COLO829 (cell line): ENCODE results near the gene IL1R1.

Experiments used
- DNase-seq: peaks from one replicate; pipeline ENCODE4 v3.0.0; 2012; ENCODE audit warnings: low spot score

The IL1R1 gene

DNA sequence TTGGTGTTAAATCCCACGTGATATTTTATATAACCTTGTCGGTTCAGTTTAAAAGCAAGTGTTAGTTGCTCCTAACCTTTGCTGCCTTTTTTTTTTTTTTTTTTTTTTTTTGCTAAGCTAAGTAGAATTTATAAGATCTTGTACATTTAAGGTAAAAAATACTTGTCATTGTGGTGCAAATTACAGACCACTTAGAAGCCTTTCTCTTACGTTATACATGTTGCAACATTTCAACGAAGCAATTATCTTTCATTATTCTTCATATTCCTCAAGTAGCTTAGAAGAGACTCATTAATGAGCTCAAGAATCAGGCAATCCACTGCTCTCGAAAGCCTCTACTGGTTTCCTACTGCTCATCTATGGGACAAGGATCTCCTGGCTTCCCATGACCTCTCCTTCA, 29.4 kb downstream of the IL1R1 start:
- DNase-seq = no peak

- no peak for DNase-seq
These were observed 30.2 kb downstream of the IL1R1 start for GRCh38 chr2:102172745-102173144.

GRCh38 chr2:102176172-102176571, 33.6 kb downstream of the IL1R1 start:
- DNase-seq = no peak

DNA sequence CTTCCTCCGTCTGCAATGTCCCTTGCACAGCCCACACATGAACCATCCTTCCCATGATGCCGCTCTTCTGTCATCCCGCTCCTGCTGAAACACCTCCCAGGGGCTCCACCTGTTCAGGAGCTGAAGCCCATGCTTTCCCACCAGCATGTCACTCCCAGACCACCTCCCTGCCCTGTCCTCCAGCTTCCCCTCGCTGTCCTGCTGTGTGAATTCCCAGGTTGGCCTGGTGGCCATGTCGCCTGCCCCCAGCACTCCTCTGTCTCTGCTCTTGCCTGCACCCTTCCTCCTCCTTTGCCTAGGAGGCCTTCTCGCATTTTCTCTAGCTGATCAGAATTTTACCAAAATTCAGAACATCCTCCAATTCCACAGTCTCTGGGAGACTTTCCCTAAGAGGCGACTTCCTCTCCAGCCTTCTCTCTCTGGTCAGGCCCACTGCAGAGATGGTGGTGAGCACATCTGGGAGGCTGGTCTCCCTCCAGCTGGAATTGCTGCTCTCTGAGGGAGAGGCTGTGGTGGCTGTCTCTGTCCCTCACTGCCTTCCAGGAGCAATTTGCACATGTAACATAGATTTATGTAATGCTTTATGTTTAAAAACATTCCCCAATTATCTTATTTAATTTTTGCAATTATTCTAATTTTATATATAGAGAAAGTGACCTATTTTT, 35.4 kb downstream of the IL1R1 start:
- no peak for DNase-seq

GRCh38 chr2:102179061-102179460, 36.5 kb downstream of the IL1R1 start:
- no peak for DNase-seq

DNA sequence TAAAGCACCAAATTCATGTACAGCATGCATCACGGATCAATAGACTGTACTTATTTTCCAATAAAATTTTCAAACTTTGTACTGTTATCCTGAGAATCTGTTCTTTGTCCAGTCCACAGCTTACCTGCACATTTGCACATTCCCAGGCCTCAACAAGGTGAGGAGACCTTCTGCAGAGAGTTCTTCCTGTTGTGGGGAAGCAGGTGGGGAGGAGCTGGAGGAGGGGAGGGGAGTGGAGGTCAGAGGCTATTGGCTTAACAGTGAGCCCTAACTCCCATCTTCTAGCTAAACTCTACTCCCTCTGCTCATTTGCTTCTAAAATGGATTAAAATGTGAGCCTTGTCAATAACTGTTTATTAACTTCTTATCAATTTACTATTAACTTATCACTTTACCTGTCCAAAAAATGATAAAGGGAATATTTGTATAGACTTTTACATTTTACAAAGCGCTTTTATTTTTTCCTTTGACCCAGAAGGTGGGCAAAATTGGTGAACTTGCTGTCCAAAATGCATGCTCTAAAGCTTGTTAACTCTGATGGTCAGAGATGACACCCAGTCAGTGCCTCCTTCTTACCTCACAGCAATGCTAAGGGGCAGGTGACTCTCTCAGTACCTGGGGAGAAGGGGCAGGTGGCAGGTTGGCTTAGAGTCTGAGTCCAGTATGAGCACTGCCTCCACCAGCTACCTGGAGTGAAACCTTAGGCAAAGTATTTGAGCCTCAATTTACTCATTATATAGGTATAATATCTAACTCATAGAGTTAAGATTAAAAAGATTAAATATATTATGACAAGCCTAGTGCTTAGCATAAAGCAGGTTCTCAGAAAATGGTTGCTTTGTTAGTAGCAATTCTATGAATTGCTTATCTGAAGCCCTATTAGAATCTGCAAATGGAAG, 37.5 kb downstream of the IL1R1 start:
- DNase-seq = no peak

DNA sequence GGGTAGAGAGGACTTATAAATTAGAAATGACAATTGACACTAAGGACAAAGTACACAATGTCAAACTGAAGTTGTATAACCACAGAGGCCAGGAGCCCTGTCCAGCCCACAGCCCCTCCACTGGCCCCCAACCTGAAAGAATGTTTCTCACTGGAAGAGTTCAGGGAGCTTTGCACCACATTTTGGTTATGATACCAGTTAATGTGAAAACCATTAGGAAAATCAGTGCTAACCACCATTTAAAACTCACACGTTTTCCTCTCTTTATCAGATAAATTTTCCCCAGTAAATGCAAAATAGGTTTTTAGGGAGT, 38.1 kb downstream of the IL1R1 start:
- no peak for DNase-seq

DNA sequence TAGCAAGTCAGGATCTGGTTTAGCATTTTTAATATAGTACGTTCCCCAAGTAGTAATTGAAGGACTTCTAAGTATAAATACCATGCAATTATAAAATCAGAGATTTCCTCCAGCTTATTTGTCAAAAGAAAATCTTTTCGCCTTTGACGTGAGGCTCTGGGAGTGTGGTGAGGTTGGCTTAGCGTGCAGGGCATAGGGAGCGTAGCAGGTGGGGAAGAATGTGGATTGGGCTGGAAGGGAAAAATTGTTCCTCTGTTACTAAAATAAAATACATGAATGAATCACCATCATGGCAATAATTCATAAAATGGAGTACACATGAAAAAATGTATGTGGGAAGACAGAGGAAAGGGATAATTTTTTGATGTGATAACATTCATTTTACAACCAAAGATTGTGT, 38.8 kb downstream of the IL1R1 start:
- no peak for DNase-seq

DNA sequence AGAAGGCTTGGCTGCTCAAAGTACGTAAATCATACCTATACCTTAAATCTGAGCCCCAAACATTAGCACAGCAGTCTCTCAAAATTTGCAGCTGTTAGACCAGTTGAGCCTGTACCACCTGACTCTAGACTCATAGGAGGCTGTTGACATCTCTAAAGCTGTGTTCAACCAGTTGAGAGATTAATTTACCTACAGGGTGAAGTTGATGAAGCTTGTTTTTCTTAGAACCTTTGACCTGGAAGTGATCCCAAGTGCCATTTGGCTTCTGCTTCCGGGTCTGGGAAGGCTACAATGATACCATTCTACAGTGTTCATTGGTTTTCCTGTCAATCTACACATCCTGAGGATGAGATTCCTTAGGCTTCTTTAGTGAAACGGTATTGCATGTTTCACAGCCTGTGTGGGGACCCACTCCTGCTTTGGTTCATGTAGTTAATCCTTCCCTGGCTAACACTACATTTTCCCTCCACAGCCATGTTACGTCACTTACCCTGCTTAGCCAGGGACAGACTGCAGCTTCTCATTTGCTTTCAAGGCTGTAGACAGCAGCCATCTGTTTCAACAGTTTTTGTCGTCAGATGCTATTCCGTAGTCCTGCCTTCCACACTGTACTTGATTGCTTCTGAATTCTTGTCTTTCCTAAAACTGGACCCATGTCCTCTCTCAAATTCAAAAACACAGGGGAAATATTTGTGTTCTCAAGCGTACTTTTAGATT, 39.5 kb downstream of the IL1R1 start:
- no peak for DNase-seq

GRCh38 chr2:102184018-102184417, 41.5 kb downstream of the IL1R1 start:
- no peak for DNase-seq

DNA sequence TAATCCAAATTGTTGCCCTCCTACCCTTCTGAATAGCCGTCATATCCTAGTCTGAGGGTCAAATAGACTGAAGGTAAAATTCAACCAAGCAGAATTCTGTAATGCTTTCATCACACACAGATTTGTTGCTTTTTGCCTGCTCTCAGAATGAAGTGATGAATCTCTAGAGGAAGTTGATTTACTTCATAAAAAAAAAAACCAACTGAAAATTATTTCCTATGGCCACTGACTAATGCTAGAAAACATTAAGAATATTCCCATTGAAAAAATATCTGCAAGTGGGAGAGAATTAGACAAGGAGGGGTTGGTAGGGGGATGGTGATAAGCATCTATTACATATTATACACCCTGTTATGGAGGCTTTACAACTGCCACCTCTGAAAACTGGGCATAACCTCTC, 42.0 kb downstream of the IL1R1 start:
- no peak for DNase-seq

DNA sequence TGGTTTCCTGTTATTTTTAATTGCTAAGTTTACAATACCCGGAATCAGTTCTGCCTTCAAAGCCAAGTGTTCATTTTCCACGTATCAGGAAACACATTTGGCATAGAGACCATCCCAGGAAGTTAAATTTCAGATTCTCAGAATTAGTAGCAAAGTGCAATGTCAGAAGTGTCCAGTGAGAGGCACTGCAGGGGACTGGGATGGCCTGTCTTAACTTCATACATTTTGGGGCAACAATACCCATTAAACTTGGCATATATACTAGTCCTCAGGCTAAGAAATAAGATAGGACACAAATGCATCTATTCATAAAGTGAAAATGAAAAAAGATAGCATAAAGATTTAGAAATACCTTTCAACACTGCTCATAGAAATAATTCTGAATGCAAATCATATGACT, 42.8 kb downstream of the IL1R1 start:
- DNase-seq = peak; percentile 51

GRCh38 chr2:102186791-102187495, 44.4 kb downstream of the IL1R1 start, which contains the start of gene IL1RL2:
IL1RL2 (plus strand) TSS chr2:102187023; CDS start chr2:102187868, 845 bp downstream.
- no peak for DNase-seq

DNA sequence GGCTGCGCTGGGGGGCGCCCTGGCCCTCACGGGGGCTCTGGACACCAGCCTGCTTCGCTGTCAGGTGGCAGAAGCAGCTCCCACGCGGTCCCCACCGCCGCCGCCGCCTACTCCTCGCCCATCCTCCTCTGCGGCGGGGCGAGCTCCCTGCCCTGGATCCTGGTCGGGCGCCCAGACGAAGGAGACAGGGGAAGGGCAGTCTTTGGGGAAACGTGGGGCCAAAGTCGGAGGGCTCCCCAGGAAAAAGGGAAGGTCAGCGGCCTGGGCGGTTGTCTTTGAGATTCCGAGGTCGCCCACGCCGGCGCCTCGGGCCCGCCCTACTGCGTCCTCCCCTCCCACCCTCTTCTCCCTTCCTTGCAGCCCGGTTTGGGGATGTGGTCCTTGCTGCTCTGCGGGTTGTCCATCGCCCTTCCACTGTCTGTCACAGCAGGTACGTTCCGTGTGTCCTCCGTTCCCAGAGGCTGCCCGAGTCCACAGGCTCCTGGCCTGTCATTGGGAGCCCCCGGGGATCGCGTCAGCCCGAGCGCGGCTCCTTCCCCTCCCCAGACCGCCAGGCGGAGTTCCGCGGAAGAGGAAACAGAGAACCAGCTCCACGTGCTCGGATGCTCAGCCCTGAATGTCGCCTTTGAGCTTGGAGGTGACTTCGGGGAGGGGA, 45.1 kb downstream of the IL1R1 start:
- DNase-seq = no peak

DNA sequence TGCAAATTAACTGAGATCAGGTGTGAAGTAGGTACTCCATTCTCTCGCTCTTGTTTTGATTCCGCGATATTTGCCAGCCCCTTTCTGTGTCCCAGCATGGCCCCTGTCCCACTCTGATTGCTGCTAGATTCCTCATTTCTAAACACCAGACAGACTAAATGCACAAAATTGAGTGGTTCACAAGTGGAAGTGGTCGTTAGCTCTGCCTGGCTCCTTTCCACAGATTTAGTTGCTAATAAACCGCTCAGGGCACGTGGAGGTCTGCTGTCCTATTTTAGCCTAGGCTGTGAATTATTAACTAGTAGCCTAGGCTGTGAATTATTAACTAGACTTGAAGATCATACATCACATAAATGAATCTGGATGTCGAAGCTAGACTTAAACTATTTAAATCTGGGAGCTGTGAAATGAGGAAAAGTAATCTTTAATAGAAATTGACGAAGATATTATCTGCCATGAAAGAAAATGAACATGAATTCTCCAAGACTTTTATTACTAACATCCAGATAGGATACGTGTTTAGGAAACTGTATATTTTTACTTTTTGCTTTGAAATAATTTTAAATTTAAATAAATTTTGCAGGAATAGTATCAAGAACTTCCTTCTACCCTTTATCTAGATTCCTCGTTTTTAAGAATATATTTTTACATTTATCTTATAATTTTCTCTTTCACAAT, 48.0 kb downstream of the IL1R1 start:
- DNase-seq = no peak

GRCh38 chr2:102191501-102191900, 49.0 kb downstream of the IL1R1 start:
- no peak for DNase-seq

GRCh38 chr2:102193074-102193473, 50.5 kb downstream of the IL1R1 start:
- no peak for DNase-seq

GRCh38 chr2:102194609-102195268, 52.2 kb downstream of the IL1R1 start:
- DNase-seq = no peak

GRCh38 chr2:102197389-102198137, 55.0 kb downstream of the IL1R1 start:
- DNase-seq = no peak

DNA sequence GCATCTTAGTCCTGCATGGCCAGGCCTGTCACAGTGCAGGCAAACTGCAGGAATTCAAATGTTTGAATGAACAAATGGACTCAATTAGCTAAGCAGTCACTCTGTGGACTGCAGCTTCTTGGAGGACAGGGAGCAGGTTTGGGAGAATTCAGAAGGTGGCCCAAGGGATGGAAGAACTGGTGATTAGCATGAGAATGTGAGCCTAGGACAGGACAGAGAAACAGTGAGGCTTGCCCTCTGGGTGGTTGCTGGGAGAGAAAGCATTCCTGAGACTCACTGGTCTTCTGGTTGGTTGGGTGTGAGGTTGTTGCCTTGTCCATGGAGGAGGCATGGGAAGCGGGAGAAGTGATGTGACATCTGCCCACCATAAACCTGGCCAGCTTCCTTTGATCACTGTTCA, 58.0 kb downstream of the IL1R1 start:
- no peak for DNase-seq
